GM12878 (cell line): Measurements from ENCODE around the gene DOCK9. TPM values are rescaled to one million over a fixed set of nuclear protein-coding genes. Genes with fewer than 3 reads are reported as not detected.

Source experiments
- BCLAF1 ChIP-seq: fragments of 450-650 bp; IDR thresholded peaks from 2 replicates; pipeline ENCODE4 v1.6.1; 2017; ENCODE audit warnings: antibody characterized with exemption, mild to moderate bottlenecking, moderate library complexity
- ELK1 ChIP-seq: IDR thresholded peaks from 2 replicates; pipeline ENCODE4 v1.6.1; 2012; ENCODE audit warnings: low read depth, low read length, improper control_type of control experiment
- ETV6 ChIP-seq, 2 experiments: fragments of 450-650 bp in 1 of 2; IDR thresholded peaks in 1 of 2; conservative IDR thresholded peaks in 1 of 2; 2 replicates each; pipeline ENCODE4 v1.6.1; 2014; ENCODE audit warnings: antibody characterized with exemption in 1 of 2, borderline replicate concordance in 1 of 2, low read depth in 1 of 2, mild to moderate bottlenecking in 1 of 2, moderate library complexity in 1 of 2
- MLLT1 ChIP-seq: fragments of 450-650 bp; IDR thresholded peaks from 2 replicates; pipeline ENCODE4 v1.6.1; 2016; ENCODE audit warnings: mild to moderate bottlenecking
- NFXL1 ChIP-seq: fragments of 450-650 bp; IDR thresholded peaks from 2 replicates; pipeline ENCODE4 v1.6.1; 2017; ENCODE audit warnings: antibody characterized with exemption, mild to moderate bottlenecking, borderline replicate concordance
- NR2C2 ChIP-seq: IDR thresholded peaks from 2 replicates; pipeline ENCODE4 v1.6.1; 2011; ENCODE audit warnings: borderline replicate concordance, low read depth; ENCODE audit not compliant: control insufficient read depth, insufficient read length
- POLR2A ChIP-seq: IDR thresholded peaks from 2 replicates; pipeline ENCODE4 v1.6.1; 2011; ENCODE audit warnings: low read depth, mild to moderate bottlenecking, low read length
- RELA ChIP-seq: fragments of 450-650 bp; IDR thresholded peaks from 2 replicates; pipeline ENCODE4 v1.8.0; 2014; ENCODE audit warnings: borderline replicate concordance; ENCODE audit not compliant: partially characterized antibody
- REST ChIP-seq: IDR thresholded peaks from 2 replicates; pipeline ENCODE4 v1.6.1; 2012; ENCODE audit warnings: mild to moderate bottlenecking, low read depth, low read length
- RUNX3 ChIP-seq: IDR thresholded peaks from 2 replicates; pipeline ENCODE4 v1.6.1; 2012; ENCODE audit warnings: low read length, inconsistent platforms
- TBL1XR1 ChIP-seq: IDR thresholded peaks from 2 replicates; pipeline ENCODE4 v1.6.1; 2012; ENCODE audit warnings: low read depth, low read length, improper control_type of control experiment
- ZBED1 ChIP-seq: IDR thresholded peaks from 2 replicates; pipeline ENCODE4 v1.6.1; 2016; ENCODE audit warnings: borderline replicate concordance
- ZBTB4 ChIP-seq: fragments of 450-650 bp; formaldehyde crosslinking; IDR thresholded peaks from 2 replicates; pipeline ENCODE4 v1.4.0; 2022; ENCODE audit warnings: mild to moderate bottlenecking, moderate library complexity
- polyA plus RNA-seq, 11 experiments: library from polyadenylated mRNA; depleted of rRNA in 4 of 11; unstranded in 6 of 11; stranded (reverse) in 5 of 11; fragments of >200 nt; fragmentation: Nextera tagmentation in 4 of 11; fragmentation: Illumina TruSeq in 1 of 11; extraction: Ambion mirVana in 4 of 11; extraction: Trizol in 1 of 11; gene quantifications; 1 replicate in 1 of 11; 2 replicates in 10 of 11; pipeline versions ENCODE4 v1.2.1 to v1.2.3, GENCODE V29; 2011 to 2016; ENCODE audit warnings: inconsistent platforms in 2 of 11, missing spikeins in 2 of 11, low read depth in 1 of 11
- total RNA-seq, 4 experiments: library from RNA; depleted of rRNA in 3 of 4; stranded (reverse); fragments of >200 nt in 3 of 4; fragmentation: Illumina TruSeq in 1 of 4; extraction: Trizol in 1 of 4; gene quantifications; 2 replicates each; pipeline versions ENCODE4 v1.2.1 to v1.2.3, GENCODE V29; 2013 to 2021

DOCK9 gene
- total and polyA plus RNA-seq, 10 of the 15 experiments (the other 5 are each of a cell fraction or from before 2014, with no cell fraction given) = 0.09 to 2.9 (median 0.74) TPM

GRCh38 chr13:98988277-98988676 is 10.4 kb upstream of the DOCK9 start (continued):
- no peak for TF ChIP-seq REST
- no peak for TF ChIP-seq POLR2A
- TF ChIP-seq ZBED1 = no peak
- TF ChIP-seq ZBTB4 (CRISPR knock-in tag) = no peak
- no peak for TF ChIP-seq RELA
- no peak for TF ChIP-seq TBL1XR1
- no peak for TF ChIP-seq NR2C2
- no peak for TF ChIP-seq ELK1
- no peak for TF ChIP-seq ETV6 (conservative IDR thresholded peaks at IDR 0.05 in 1 of 2, IDR thresholded peaks at IDR 0.05 in 1 of 2; ENCODE audit: borderline replicate concordance in 1 of 2, low read depth in 1 of 2)
- no peak for TF ChIP-seq BCLAF1
- TF ChIP-seq MLLT1 = no peak
- TF ChIP-seq NFXL1 = no peak
- no peak for TF ChIP-seq RUNX3
- TF ChIP-seq, all 136 proteins: peak for 0
